ENCODE results near the gene RBM12.

The RBM12 gene

GRCh38 chr20:35618263-35619131 is 46.2 kb downstream of the RBM12 start:
- peak in 2 of 3 experiments; percentile 52 to 60 for DNase-seq

GRCh38 chr20:35617397-35618262 is 47.1 kb downstream of the RBM12 start:
- DNase-seq, result peak; percentile 12 to 79 (median 73)

GRCh38 chr20:35616465-35617396 is 48.0 kb downstream of the RBM12 start:
- peak; percentile 64 to 76 (median 74) for DNase-seq

GRCh38 chr20:35615667-35616464 is 48.8 kb downstream of the RBM12 start, which contains the start of gene SPAG4:
Gene SPAG4, plus strand, starts transcription at chr20:35615829. Its CDS starts 175 bp downstream, at chr20:35616004.
- DNase-seq, result peak; percentile 99 to 100 (median 99)

- DNase-seq, result no peak
These were observed 53.2 kb downstream of the RBM12 start for GRCh38 chr20:35611482-35611881.

- no peak for DNase-seq
These were observed 53.8 kb downstream of the RBM12 start for GRCh38 chr20:35610833-35611427.

GRCh38 chr20:35607003-35607735 is 57.5 kb downstream of the RBM12 start:
- DNase-seq, result no peak

- no peak for DNase-seq
These were observed 58.6 kb downstream of the RBM12 start for GRCh38 chr20:35606127-35606526.

- no peak for DNase-seq
These were observed 60.3 kb downstream of the RBM12 start for GRCh38 chr20:35604449-35604747.

GRCh38 chr20:35603695-35604448 is 60.8 kb downstream of the RBM12 start:
- no peak for DNase-seq

- no peak for DNase-seq
These were observed 61.7 kb downstream of the RBM12 start for GRCh38 chr20:35602851-35603495.

GRCh38 chr20:35601990-35602389 is 62.7 kb downstream of the RBM12 start:
- peak in 1 of 3 experiments; percentile 57 for DNase-seq

- peak; percentile 46 to 89 (median 84) for DNase-seq
These were observed 63.4 kb downstream of the RBM12 start for GRCh38 chr20:35600993-35601973.

- no peak for DNase-seq
These were observed 64.3 kb downstream of the RBM12 start for GRCh38 chr20:35600176-35600992.

GRCh38 chr20:35599776-35600120 is 65.0 kb downstream of the RBM12 start:
- DNase-seq, result no peak
